Keratinocyte (primary cell): Measurements from ENCODE around the gene CPNE4. TPM values are rescaled to one million over a fixed set of nuclear protein-coding genes. Genes with fewer than 3 reads are reported as not detected.

Source experiments
- DNase-seq: peaks from one replicate; pipeline ENCODE4 v3.0.0-alpha.2; 2011; ENCODE audit warnings: low read depth, missing footprints, low spot score
- FAIRE-seq: peaks from 2 replicates; lab custom pipeline; 2011; peaks lifted over from hg19 to GRCh38; lab: Jason Lieb, UNC
- H2AFZ ChIP-seq: 2 replicates; pipeline ENCODE4 v1.6.0; 2012; ENCODE audit warnings: low read length, control low read depth, inconsistent platforms; ENCODE audit not compliant: control insufficient read depth
- H3K27ac ChIP-seq: 2 replicates; pipeline ENCODE4 v1.5.1; 2011; ENCODE audit warnings: low read length; ENCODE audit not compliant: control insufficient read depth, insufficient read depth
- H3K27me3 ChIP-seq: 3 replicates; pipeline ENCODE4 v1.6.0; 2011; ENCODE audit warnings: low read length; ENCODE audit not compliant: control insufficient read depth, insufficient read depth; ENCODE audit errors: extremely low read depth
- H3K36me3 ChIP-seq, 2 experiments: 2 replicates in 1 of 2; 3 replicates in 1 of 2; pipeline ENCODE4 v1.5.1; 2011; ENCODE audit warnings: low read length in 2 of 2, mild to moderate bottlenecking in 1 of 2; ENCODE audit not compliant: control insufficient read depth in 2 of 2, insufficient read depth in 2 of 2; ENCODE audit errors: extremely low read depth in 1 of 2
- H3K4me1 ChIP-seq: 3 replicates; pipeline ENCODE4 v1.5.1; 2011; ENCODE audit warnings: low read length; ENCODE audit not compliant: control insufficient read depth, insufficient read depth; ENCODE audit errors: extremely low read depth
- H3K4me2 ChIP-seq: 3 replicates; pipeline ENCODE4 v1.6.0; 2011; ENCODE audit warnings: low read depth, low read length; ENCODE audit not compliant: control insufficient read depth, insufficient read depth; ENCODE audit errors: extremely low read depth
- H3K4me3 ChIP-seq, 3 experiments: fragments of 200-600 bp in 1 of 3; sonication (generic) in 1 of 3; 2 replicates in 2 of 3; 3 replicates in 1 of 3; pipeline ENCODE4 v1.5.1; 2011 to 2016; ENCODE audit warnings: low read length in 3 of 3, mild to moderate bottlenecking in 3 of 3, control low read depth in 2 of 3, inconsistent platforms in 1 of 3, low read depth in 1 of 3, mixed read lengths in 1 of 3, mixed run types in 1 of 3, moderate library complexity in 1 of 3; ENCODE audit not compliant: control insufficient read depth in 2 of 3, insufficient read depth in 2 of 3; ENCODE audit errors: extremely low read depth in 1 of 3
- H3K79me2 ChIP-seq: 2 replicates; pipeline ENCODE4 v1.6.0; 2012; ENCODE audit warnings: low read length; ENCODE audit not compliant: control insufficient read depth, insufficient read depth
- H3K9ac ChIP-seq: 3 replicates; pipeline ENCODE4 v1.6.0; 2011; ENCODE audit warnings: low read length; ENCODE audit not compliant: control insufficient read depth, insufficient read depth; ENCODE audit errors: extremely low read depth
- H3K9me1 ChIP-seq: 3 replicates; pipeline ENCODE4 v1.6.0; 2011; ENCODE audit warnings: low read length; ENCODE audit not compliant: control insufficient read depth, insufficient read depth; ENCODE audit errors: extremely low read depth
- H3K9me3 ChIP-seq: 2 replicates; pipeline ENCODE4 v1.5.1; 2012; ENCODE audit warnings: low read depth, low read length; ENCODE audit not compliant: control insufficient read depth
- H4K20me1 ChIP-seq: 3 replicates; pipeline ENCODE4 v1.6.0; 2011; ENCODE audit warnings: low read length; ENCODE audit not compliant: control insufficient read depth, insufficient read depth; ENCODE audit errors: extremely low read depth
- CTCF ChIP-seq, 3 experiments: IDR thresholded peaks in 1 of 3; conservative IDR thresholded peaks in 1 of 3; optimal IDR thresholded peaks in 1 of 3; 2 replicates in 2 of 3; 3 replicates in 1 of 3; pipeline versions ENCODE3 to v1.5.1; 2011; ENCODE audit warnings: low read length in 3 of 3, mild to moderate bottlenecking in 3 of 3, moderate library complexity in 2 of 3, control low read depth in 1 of 3, inconsistent platforms in 1 of 3; ENCODE audit not compliant: insufficient read depth in 2 of 3; ENCODE audit errors: extremely low read depth in 1 of 3
- EZH2 ChIP-seq: IDR thresholded peaks from one replicate; pipeline ENCODE4 v1.6.1; 2012; ENCODE audit warnings: inconsistent platforms, mild to moderate bottlenecking, low read length, moderate library complexity
- dilution Hi-C: fragments of 300-500 bp; cut with MboI; formaldehyde crosslinking; loops from one replicate; pipeline ENCODE4 v1.7.0; 2020; ENCODE audit warnings: low sequenced_read_pairs; ENCODE audit not compliant: extremely low pct_ligation_motif_present
- polyA plus RNA-seq, 5 experiments: library from polyadenylated mRNA; depleted of rRNA in 3 of 5; stranded (reverse) in 3 of 5; stranded (forward) in 1 of 5; unstranded in 1 of 5; fragments of >200 nt; gene quantifications; 1 replicate in 1 of 5; 2 replicates in 3 of 5; 3 replicates in 1 of 5; pipeline versions ENCODE4 v1.2.1 to v1.2.3, GENCODE V29; 2011 to 2012; ENCODE audit warnings: missing spikeins in 2 of 5, low read depth in 1 of 5, low replicate concordance in 1 of 5

Gene CPNE4
- polyA plus RNA-seq, 1 donor (not counting 4 experiments of a cell fraction or from before 2014, with no cell fraction given), result 0.08 TPM

- Histone ChIP-seq H3K4me1 (no peaks in the 10 kb centered on the region), H3K79me2 (no peaks in the 10 kb centered on the region), H3K27me3 (no peaks in the 10 kb centered on the region), H3K9ac (no peak overlapping the region), H3K27ac (no peak overlapping the region), H3K9me1 (no peaks in the 10 kb centered on the region), H4K20me1 (no peaks in the 10 kb centered on the region), H2AFZ (no peak overlapping the region), H3K4me3 (no peak overlapping the region), H3K36me3 (no peaks in the 10 kb centered on the region), H3K4me2 (no peak overlapping the region), H3K9me3 (no peaks in the 10 kb centered on the region)
- dilution Hi-C loops, result no loop called here
- FAIRE-seq, result no peak
- no peak for DNase-seq
- TF ChIP-seq CTCF (optimal IDR thresholded peaks at IDR 0.05 in 1 of 3, IDR thresholded peaks at IDR 0.05 in 1 of 3, conservative IDR thresholded peaks at IDR 0.05 in 1 of 3; ENCODE audit: extremely low read depth in 1 of 3, insufficient read depth in 2 of 3, low read length in 3 of 3) (no peak), EZH2 (no peak)
These were observed 38.9 kb downstream of the CPNE4 start for GRCh38 chr3:131995891-131996290.

- DNase-seq, result no peak
- H3K79me2 ChIP-seq, result no peaks in the 10 kb centered on the region
- H3K27me3 ChIP-seq, result no peaks in the 10 kb centered on the region
- no peak for FAIRE-seq
- dilution Hi-C loops, result no loop called here
- no peak overlapping the region for H3K4me3 ChIP-seq
- H4K20me1 ChIP-seq, result no peaks in the 10 kb centered on the region
- H3K36me3 ChIP-seq, result no peaks in the 10 kb centered on the region
- no peak overlapping the region for H3K4me2 ChIP-seq
- H3K4me1 ChIP-seq, result no peaks in the 10 kb centered on the region
- no peak overlapping the region for H2AFZ ChIP-seq
- no peaks in the 10 kb centered on the region for H3K9me3 ChIP-seq
- H3K27ac ChIP-seq, result no peak overlapping the region
- no peak for TF ChIP-seq CTCF (optimal IDR thresholded peaks at IDR 0.05 in 1 of 3, IDR thresholded peaks at IDR 0.05 in 1 of 3, conservative IDR thresholded peaks at IDR 0.05 in 1 of 3; ENCODE audit: extremely low read depth in 1 of 3, insufficient read depth in 2 of 3, low read length in 3 of 3)
- TF ChIP-seq EZH2, result no peak
- H3K9me1 ChIP-seq, result no peaks in the 10 kb centered on the region
- H3K9ac ChIP-seq, result no peak overlapping the region
These were observed 45.5 kb downstream of the CPNE4 start for GRCh38 chr3:131989318-131989717.
